Measurements from ENCODE around the gene BOC.

BOC gene

GRCh38 chr3:113213896-113214587, 2.7 kb downstream of the BOC start:
- peak overlapping the region; percentile 1 to 93 for H3K9ac ChIP-seq (ENCODE audit: low read length in 2 of 2)
- H3K4me3 ChIP-seq (ENCODE audit: low read length in 2 of 2), result peak overlapping the region; percentile 90 to 94
- peaks cover 9 to 13% of the 10 kb centered on the region in 2 donors for H3K36me3 ChIP-seq (ENCODE audit: control insufficient read depth in 2 of 2, insufficient read depth in 2 of 2, low read length in 2 of 2)
- no peaks in the 10 kb centered on the region for H3K9me3 ChIP-seq (ENCODE audit: control insufficient read depth in 2 of 2, low read length in 2 of 2)
- no peaks in the 10 kb centered on the region for H3K27me3 ChIP-seq (ENCODE audit: control insufficient read depth in 1 of 2, insufficient read depth in 2 of 2, low read length in 2 of 2)
- H3K4me1 ChIP-seq (ENCODE audit: control insufficient read depth, insufficient read depth, low read length), result peaks cover 33% of the 10 kb centered on the region
- peak overlapping the region; percentile 91 for H3K27ac ChIP-seq (ENCODE audit: low read length)

- Histone ChIP-seq H3K9ac (ENCODE audit: low read length in 2 of 2) (no peak overlapping the region), H3K4me3 (ENCODE audit: low read length in 2 of 2) (peak overlapping the region in 1 of 2 donors; percentile 24), H3K36me3 (ENCODE audit: control insufficient read depth in 2 of 2, insufficient read depth in 2 of 2, low read length in 2 of 2) (peaks cover 14 to 22% of the 10 kb centered on the region in 2 donors), H3K27ac (ENCODE audit: low read length) (no peak overlapping the region), H3K27me3 (ENCODE audit: control insufficient read depth in 1 of 2, insufficient read depth in 2 of 2, low read length in 2 of 2) (no peaks in the 10 kb centered on the region), H3K4me1 (ENCODE audit: control insufficient read depth, insufficient read depth, low read length) (peaks cover 34% of the 10 kb centered on the region), H3K9me3 (ENCODE audit: control insufficient read depth in 2 of 2, low read length in 2 of 2) (no peaks in the 10 kb centered on the region)
These were observed 3.7 kb downstream of the BOC start for GRCh38 chr3:113214917-113215595.

- no peak overlapping the region for H3K9ac ChIP-seq (ENCODE audit: low read length in 2 of 2)
- H3K4me1 ChIP-seq (ENCODE audit: control insufficient read depth, insufficient read depth, low read length), result peaks cover 40% of the 10 kb centered on the region
- H3K27ac ChIP-seq (ENCODE audit: low read length), result no peak overlapping the region
- H3K4me3 ChIP-seq (ENCODE audit: low read length in 2 of 2), result no peak overlapping the region
- no peaks in the 10 kb centered on the region for H3K9me3 ChIP-seq (ENCODE audit: control insufficient read depth in 2 of 2, low read length in 2 of 2)
- no peaks in the 10 kb centered on the region for H3K27me3 ChIP-seq (ENCODE audit: control insufficient read depth in 1 of 2, insufficient read depth in 2 of 2, low read length in 2 of 2)
- peaks cover 20 to 28% of the 10 kb centered on the region in 2 donors for H3K36me3 ChIP-seq (ENCODE audit: control insufficient read depth in 2 of 2, insufficient read depth in 2 of 2, low read length in 2 of 2)
These were observed 5.0 kb downstream of the BOC start for GRCh38 chr3:113216393-113216792.

- Histone ChIP-seq H3K27ac (ENCODE audit: low read length) (no peak overlapping the region), H3K4me3 (ENCODE audit: low read length in 2 of 2) (no peak overlapping the region), H3K27me3 (ENCODE audit: control insufficient read depth in 1 of 2, insufficient read depth in 2 of 2, low read length in 2 of 2) (no peaks in the 10 kb centered on the region), H3K9ac (ENCODE audit: low read length in 2 of 2) (no peak overlapping the region), H3K4me1 (ENCODE audit: control insufficient read depth, insufficient read depth, low read length) (peaks cover 51% of the 10 kb centered on the region), H3K9me3 (ENCODE audit: control insufficient read depth in 2 of 2, low read length in 2 of 2) (no peaks in the 10 kb centered on the region), H3K36me3 (ENCODE audit: control insufficient read depth in 2 of 2, insufficient read depth in 2 of 2, low read length in 2 of 2) (peaks cover 20 to 37% of the 10 kb centered on the region in 2 donors)
These were observed 6.8 kb downstream of the BOC start for GRCh38 chr3:113218011-113218680.

- Histone ChIP-seq H3K4me3 (ENCODE audit: low read length in 2 of 2) (no peak overlapping the region), H3K9me3 (ENCODE audit: control insufficient read depth in 2 of 2, low read length in 2 of 2) (no peaks in the 10 kb centered on the region), H3K4me1 (ENCODE audit: control insufficient read depth, insufficient read depth, low read length) (peaks cover 52% of the 10 kb centered on the region), H3K9ac (ENCODE audit: low read length in 2 of 2) (no peak overlapping the region), H3K36me3 (ENCODE audit: control insufficient read depth in 2 of 2, insufficient read depth in 2 of 2, low read length in 2 of 2) (peaks cover 20 to 42% of the 10 kb centered on the region in 2 donors), H3K27me3 (ENCODE audit: control insufficient read depth in 1 of 2, insufficient read depth in 2 of 2, low read length in 2 of 2) (no peaks in the 10 kb centered on the region), H3K27ac (ENCODE audit: low read length) (no peak overlapping the region)
These were observed 7.3 kb downstream of the BOC start for GRCh38 chr3:113218681-113219045.

- H3K36me3 ChIP-seq (ENCODE audit: control insufficient read depth in 2 of 2, insufficient read depth in 2 of 2, low read length in 2 of 2), result peaks cover 25 to 44% of the 10 kb centered on the region in 2 donors
- peak overlapping the region in 1 of 2 donors; percentile 42 for H3K9ac ChIP-seq (ENCODE audit: low read length in 2 of 2)
- peaks cover 52% of the 10 kb centered on the region for H3K4me1 ChIP-seq (ENCODE audit: control insufficient read depth, insufficient read depth, low read length)
- peak overlapping the region; percentile 25 for H3K27ac ChIP-seq (ENCODE audit: low read length)
- H3K9me3 ChIP-seq (ENCODE audit: control insufficient read depth in 2 of 2, low read length in 2 of 2), result no peaks in the 10 kb centered on the region
- no peak overlapping the region for H3K4me3 ChIP-seq (ENCODE audit: low read length in 2 of 2)
- no peaks in the 10 kb centered on the region for H3K27me3 ChIP-seq (ENCODE audit: control insufficient read depth in 1 of 2, insufficient read depth in 2 of 2, low read length in 2 of 2)
These were observed 8.4 kb downstream of the BOC start for GRCh38 chr3:113219605-113220300.

GRCh38 chr3:113220721-113221120, 9.4 kb downstream of the BOC start:
- Histone ChIP-seq H3K9me3 (ENCODE audit: control insufficient read depth in 2 of 2, low read length in 2 of 2) (no peaks in the 10 kb centered on the region), H3K9ac (ENCODE audit: low read length in 2 of 2) (no peak overlapping the region), H3K27me3 (ENCODE audit: control insufficient read depth in 1 of 2, insufficient read depth in 2 of 2, low read length in 2 of 2) (no peaks in the 10 kb centered on the region), H3K4me1 (ENCODE audit: control insufficient read depth, insufficient read depth, low read length) (peaks cover 52% of the 10 kb centered on the region), H3K36me3 (ENCODE audit: control insufficient read depth in 2 of 2, insufficient read depth in 2 of 2, low read length in 2 of 2) (peaks cover 25 to 44% of the 10 kb centered on the region in 2 donors), H3K27ac (ENCODE audit: low read length) (peak overlapping the region; percentile 25), H3K4me3 (ENCODE audit: low read length in 2 of 2) (no peak overlapping the region)

GRCh38 chr3:113221721-113222257, 10.4 kb downstream of the BOC start:
- Histone ChIP-seq H3K4me1 (ENCODE audit: control insufficient read depth, insufficient read depth, low read length) (peaks cover 52% of the 10 kb centered on the region), H3K27ac (ENCODE audit: low read length) (peak overlapping the region; percentile 24)

GRCh38 chr3:113222451-113223086, 11.2 kb downstream of the BOC start:
- H3K27ac ChIP-seq (ENCODE audit: low read length), result peak overlapping the region; percentile 24
- H3K36me3 ChIP-seq (ENCODE audit: control insufficient read depth in 2 of 2, insufficient read depth in 2 of 2, low read length in 2 of 2), result peaks cover 21 to 35% of the 10 kb centered on the region in 2 donors
- H3K27me3 ChIP-seq (ENCODE audit: control insufficient read depth in 1 of 2, insufficient read depth in 2 of 2, low read length in 2 of 2), result no peaks in the 10 kb centered on the region
- no peaks in the 10 kb centered on the region for H3K9me3 ChIP-seq (ENCODE audit: control insufficient read depth in 2 of 2, low read length in 2 of 2)
- no peak overlapping the region for H3K9ac ChIP-seq (ENCODE audit: low read length in 2 of 2)
- H3K4me3 ChIP-seq (ENCODE audit: low read length in 2 of 2), result peak overlapping the region in 1 of 2 donors; percentile 15
- peaks cover 55% of the 10 kb centered on the region for H3K4me1 ChIP-seq (ENCODE audit: control insufficient read depth, insufficient read depth, low read length)

More at GRCh38 chr3:113221721-113222257, 10.4 kb downstream of the BOC start:
- H3K4me3 ChIP-seq (ENCODE audit: low read length in 2 of 2), result peak overlapping the region in 1 of 2 donors; percentile 15
- H3K9me3 ChIP-seq (ENCODE audit: control insufficient read depth in 2 of 2, low read length in 2 of 2), result no peaks in the 10 kb centered on the region
- peaks cover 25 to 37% of the 10 kb centered on the region in 2 donors for H3K36me3 ChIP-seq (ENCODE audit: control insufficient read depth in 2 of 2, insufficient read depth in 2 of 2, low read length in 2 of 2)
- H3K27me3 ChIP-seq (ENCODE audit: control insufficient read depth in 1 of 2, insufficient read depth in 2 of 2, low read length in 2 of 2), result no peaks in the 10 kb centered on the region
- H3K9ac ChIP-seq (ENCODE audit: low read length in 2 of 2), result no peak overlapping the region

Measured in stomach smooth muscle (tissue), 2 donors.